Fibroblast of lung (primary cell): ENCODE data around the gene MMADHC. TPM values are rescaled to one million over a fixed set of nuclear protein-coding genes. Genes with fewer than 3 reads are reported as not detected.

Source experiments
- DNase-seq, 2 donors: peaks; one replicate each; pipeline versions ENCODE4 v3.0.0 to v3.0.0-alpha.2; 2010; ENCODE audit warnings: low read depth in 2 of 2
- H2AFZ ChIP-seq: 2 replicates; pipeline ENCODE4 v1.5.1; 2012; ENCODE audit warnings: low read length, control low read depth, inconsistent platforms
- H3K27ac ChIP-seq: 2 replicates; pipeline ENCODE4 v1.5.1; 2011; ENCODE audit warnings: low read length, control low read depth; ENCODE audit not compliant: insufficient read depth
- H3K27me3 ChIP-seq: 2 replicates; pipeline ENCODE4 v1.5.1; 2011; ENCODE audit warnings: mild to moderate bottlenecking, low read length; ENCODE audit not compliant: control insufficient read depth, insufficient read depth
- H3K36me3 ChIP-seq: 2 replicates; pipeline ENCODE4 v1.5.1; 2011; ENCODE audit warnings: low read length; ENCODE audit not compliant: control insufficient read depth, insufficient read depth
- H3K4me1 ChIP-seq: 2 replicates; pipeline ENCODE4 v1.5.1; 2011; ENCODE audit warnings: low read length; ENCODE audit not compliant: control insufficient read depth, insufficient read depth; ENCODE audit errors: extremely low read depth
- H3K4me2 ChIP-seq: 2 replicates; pipeline ENCODE4 v1.5.1; 2011; ENCODE audit warnings: low read length, control low read depth; ENCODE audit not compliant: insufficient read depth; ENCODE audit errors: extremely low read depth
- H3K4me3 ChIP-seq, 4 experiments: fragments of 200-600 bp in 1 of 4; sonication (generic) in 1 of 4; replicated peaks in 1 of 4; 2 replicates each; pipeline ENCODE4 v1.5.1; 2011 to 2016; ENCODE audit warnings: low read length in 4 of 4, low read depth in 3 of 4, mild to moderate bottlenecking in 3 of 4, control low read depth in 2 of 4, inconsistent platforms in 1 of 4, mixed read lengths in 1 of 4; ENCODE audit not compliant: insufficient read depth in 1 of 4; ENCODE audit errors: control extremely low read depth in 1 of 4
- H3K79me2 ChIP-seq: 2 replicates; pipeline ENCODE4 v1.5.1; 2012; ENCODE audit warnings: mild to moderate bottlenecking, low read length, inconsistent platforms; ENCODE audit not compliant: control insufficient read depth, insufficient read depth
- H3K9ac ChIP-seq: 2 replicates; pipeline ENCODE4 v1.5.1; 2011; ENCODE audit warnings: mild to moderate bottlenecking, low read length, control low read depth; ENCODE audit not compliant: insufficient read depth
- H3K9me3 ChIP-seq: 2 replicates; pipeline ENCODE4 v1.5.1; 2012; ENCODE audit warnings: low read depth, low read length; ENCODE audit not compliant: control insufficient read depth, insufficient read depth
- H4K20me1 ChIP-seq: 2 replicates; pipeline ENCODE4 v1.5.1; 2011; ENCODE audit warnings: low read length; ENCODE audit not compliant: control insufficient read depth, insufficient read depth; ENCODE audit errors: extremely low read depth
- CTCF ChIP-seq, 2 donors: IDR thresholded peaks in 1 of 2; conservative IDR thresholded peaks in 1 of 2; 1 replicate in 1 of 2; 2 replicates in 1 of 2; pipeline ENCODE4 v1.5.1; 2011 to 2012; ENCODE audit warnings: low read length in 2 of 2, control low read depth in 1 of 2, inconsistent platforms in 1 of 2, low read depth in 1 of 2, mild to moderate bottlenecking in 1 of 2
- EZH2 ChIP-seq: IDR thresholded peaks from 2 replicates; pipeline ENCODE4 v1.5.1; 2012; ENCODE audit warnings: low read length, control low read depth, mild to moderate bottlenecking; ENCODE audit errors: missing control alignments
- polyA plus RNA-seq, 2 donors: library from polyadenylated mRNA; depleted of rRNA in 1 of 2; stranded (reverse) in 1 of 2; unstranded in 1 of 2; fragments of >200 nt; gene quantifications; 2 replicates each; pipeline ENCODE4 v1.2.1, GENCODE V29; 2011 to 2012; ENCODE audit warnings: missing spikeins in 1 of 2
- total RNA-seq: library from RNA; depleted of rRNA; stranded (reverse); fragments of >200 nt; gene quantifications from 2 replicates; pipeline ENCODE4 v1.2.1, GENCODE V29; 2014

MMADHC gene
- total and polyA plus RNA-seq, 2 donors (not counting 1 experiment from before 2014, with no cell fraction given) = 156 to 173 TPM

- no peaks in the 10 kb centered on the region for H3K9me3 ChIP-seq
- no peak overlapping the region for H3K4me2 ChIP-seq
- no peaks in the 10 kb centered on the region for H4K20me1 ChIP-seq
- no peaks in the 10 kb centered on the region for H3K27me3 ChIP-seq
- peaks cover 3% of the 10 kb centered on the region for H3K4me1 ChIP-seq
- no peak overlapping the region for H3K9ac ChIP-seq
- H3K79me2 ChIP-seq = no peaks in the 10 kb centered on the region
- no peak overlapping the region for H3K27ac ChIP-seq
- TF ChIP-seq CTCF (conservative IDR thresholded peaks at IDR 0.05 in 1 of 2, IDR thresholded peaks at IDR 0.05 in 1 of 2; ENCODE audit: low read depth in 1 of 2, low read length in 2 of 2) (no peak), EZH2 (no peak)
- peak; percentile 39 to 72 for DNase-seq
- H3K4me3 ChIP-seq = no peak overlapping the region
- no peak overlapping the region for H2AFZ ChIP-seq
- no peaks in the 10 kb centered on the region for H3K36me3 ChIP-seq
These were observed 13.7 kb upstream of the MMADHC start for GRCh38 chr2:149601141-149601796.

GRCh38 chr2:149597668-149598326 lies 10.2 kb upstream of the MMADHC start:
- H3K4me2 ChIP-seq = peak overlapping the region; percentile 91
- H3K4me3 ChIP-seq = peak overlapping the region; percentile 8 to 40 (median 28)
- H3K9me3 ChIP-seq = no peaks in the 10 kb centered on the region
- H3K27ac ChIP-seq = peak overlapping the region; percentile 30
- DNase-seq = peak; percentile 87
- peak overlapping the region; percentile 65 for H2AFZ ChIP-seq
- H4K20me1 ChIP-seq = no peaks in the 10 kb centered on the region
- TF ChIP-seq EZH2 (no peak), CTCF (conservative IDR thresholded peaks at IDR 0.05 in 1 of 2, IDR thresholded peaks at IDR 0.05 in 1 of 2; ENCODE audit: low read depth in 1 of 2, low read length in 2 of 2) (peak; percentile 87 to 90)
- H3K4me1 ChIP-seq = peaks cover 3% of the 10 kb centered on the region
- H3K9ac ChIP-seq = no peak overlapping the region
- no peaks in the 10 kb centered on the region for H3K79me2 ChIP-seq
- H3K36me3 ChIP-seq = no peaks in the 10 kb centered on the region
- no peaks in the 10 kb centered on the region for H3K27me3 ChIP-seq

- Histone ChIP-seq H3K27ac (no peak overlapping the region), H3K4me2 (no peak overlapping the region), H3K9me3 (no peaks in the 10 kb centered on the region), H4K20me1 (no peaks in the 10 kb centered on the region), H3K36me3 (no peaks in the 10 kb centered on the region), H3K9ac (no peak overlapping the region), H3K27me3 (no peaks in the 10 kb centered on the region), H3K4me3 (no peak overlapping the region), H3K4me1 (peaks cover 3% of the 10 kb centered on the region), H2AFZ (peak overlapping the region; percentile 65), H3K79me2 (no peaks in the 10 kb centered on the region)
- TF ChIP-seq EZH2 (no peak), CTCF (conservative IDR thresholded peaks at IDR 0.05 in 1 of 2, IDR thresholded peaks at IDR 0.05 in 1 of 2; ENCODE audit: low read depth in 1 of 2, low read length in 2 of 2) (no peak)
- no peak for DNase-seq
These were observed 9.6 kb upstream of the MMADHC start for GRCh38 chr2:149597050-149597667.
